ENCODE results near the gene ACVR1B. TPM values are rescaled to one million over a fixed set of nuclear protein-coding genes. Genes with fewer than 3 reads are reported as not detected.

The ACVR1B gene
- total and polyA plus RNA-seq, 2 of the 8 experiments (the other 6 are each of a cell fraction or from before 2014, with no cell fraction given): 16.0 to 19.2 TPM

DNA sequence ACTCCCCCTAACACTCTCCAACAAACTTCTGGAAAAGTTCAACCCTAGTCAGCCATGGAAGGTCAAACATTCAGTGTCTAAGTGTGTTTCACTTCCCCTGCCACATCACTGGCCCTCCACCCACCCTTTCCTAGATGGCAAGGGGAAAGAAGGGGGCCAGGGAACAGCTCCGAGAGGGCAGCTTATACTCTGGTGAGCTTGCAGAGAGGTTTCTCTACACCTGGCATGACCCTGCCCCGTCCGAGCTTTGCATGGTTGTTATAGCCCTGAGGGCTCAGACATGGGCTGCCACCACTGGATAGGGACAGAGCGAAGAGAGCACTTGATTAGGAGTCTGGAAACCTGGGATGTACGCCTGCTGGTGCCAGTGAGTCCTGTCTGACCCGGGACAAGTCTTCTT lies 40.2 kb upstream of the ACVR1B start:
- no peak overlapping the region for H2BK12ac ChIP-seq (ENCODE audit: low read depth, low read length)
- no peak overlapping the region for H4K91ac ChIP-seq (replicated peaks; ENCODE audit: insufficient read length, low read length)
- no peak overlapping the region for H3K4me3 ChIP-seq (ENCODE audit: extremely low read depth in 1 of 4, insufficient read depth in 2 of 4, low read depth in 3 of 4, low read length in 4 of 4)
- H2BK20ac ChIP-seq (ENCODE audit: low read length): no peak overlapping the region
- H3K14ac ChIP-seq (ENCODE audit: insufficient read length): no peak overlapping the region
- H3K23ac ChIP-seq (ENCODE audit: insufficient read length): no peak overlapping the region
- ChIA-PET CTCF (ENCODE audit: partially characterized antibody) (interaction anchor here (1.1 to 12.7 kb wide), 9 partner anchors 9 to 81 kb away, joined by 4 to 234 read pairs (median 11); no protein-coding TSS in a partner anchor), POLR2A (ENCODE audit: partially characterized antibody) (interaction anchor here (0.6 kb wide), 1 partner anchor 25 kb away, joined by 4 read pairs; no protein-coding TSS in a partner anchor)
- DNase-seq (ENCODE audit: low read depth in 1 of 2, low spot score in 2 of 2): no peak
- WGBS, 2 experiments (ENCODE audit: extremely low coverage in 1 of 2, insufficient coverage in 1 of 2, insufficient read length in 1 of 2, insufficient replicate concordance in 2 of 2, low coverage in 1 of 2, low lambda C conversion rate in 2 of 2, missing lambda C conversion rate in 1 of 2): 75% methylated on average over 6 of the region's 6 CpGs; no CpG with 5 or more reads in 1 of the 2 experiments
- H3K79me1 ChIP-seq (ENCODE audit: low read depth, low read length): no peaks in the 10 kb centered on the region
- peaks cover 0 to 3% (median 0%) of the 10 kb centered on the region in 4 experiments; a peak in 1 of 8 replicates for H3K36me3 ChIP-seq (ENCODE audit: control insufficient read depth in 2 of 4, insufficient read depth in 4 of 4, low read length in 3 of 4)
- peaks cover 6% of the 10 kb centered on the region for H3K23me2 ChIP-seq (ENCODE audit: low read depth, low read length)
- no peaks in the 10 kb centered on the region for H3K79me2 ChIP-seq (ENCODE audit: control insufficient read depth in 1 of 2, insufficient read depth in 2 of 2, low read length in 2 of 2)
- no peak overlapping the region for H3K56ac ChIP-seq (replicated peaks; ENCODE audit: insufficient read length, low read depth, low read length)
- no peak overlapping the region for H3K18ac ChIP-seq (ENCODE audit: extremely low read depth, low read length)
- H2BK5ac ChIP-seq (ENCODE audit: low read depth, low read length): no peak overlapping the region
- TF ChIP-seq SIX5 (IDR thresholded peaks at IDR 0.05; ENCODE audit: low read depth, low read length) (no peak), POLR2A (IDR thresholded peaks at IDR 0.05; ENCODE audit: control extremely low read depth in 1 of 2, low read depth in 2 of 2, low read length in 2 of 2) (no peak), POLR2AphosphoS5 (IDR thresholded peaks at IDR 0.05; ENCODE audit: low read depth, low read length) (no peak), BACH1 (IDR thresholded peaks at IDR 0.05; ENCODE audit: low read length) (no peak), CTCF (IDR thresholded peaks at IDR 0.05; ENCODE audit: control extremely low read depth in 1 of 3, insufficient read depth in 1 of 3, low read depth in 1 of 3, low read length in 3 of 3) (no peak), FOSL1 (IDR thresholded peaks at IDR 0.05; ENCODE audit: insufficient read depth, low read depth, low read length) (no peak), EP300 (IDR thresholded peaks at IDR 0.05; ENCODE audit: borderline replicate concordance in 1 of 2, low read depth in 2 of 2, low read length in 2 of 2) (no peak), SP1 (IDR thresholded peaks at IDR 0.05; ENCODE audit: low read depth, low read length) (no peak), ATF3 (IDR thresholded peaks at IDR 0.05; ENCODE audit: insufficient read depth, low read depth, low read length) (no peak), CHD2 (IDR thresholded peaks at IDR 0.05; ENCODE audit: low read length) (no peak), RNF2 (IDR thresholded peaks at IDR 0.05; ENCODE audit: borderline replicate concordance, low read depth, low read length, missing control alignments, poor library complexity, severe bottlenecking) (no peak)
- H3K27me3 ChIP-seq (replicated peaks in 1 of 4; ENCODE audit: control insufficient read depth in 3 of 4, extremely low read depth in 1 of 4, insufficient read depth in 3 of 4, low read length in 3 of 4): peaks cover 4 to 28% (median 20%) of the 10 kb centered on the region in 4 experiments
- H4K8ac ChIP-seq (ENCODE audit: extremely low read depth, insufficient read depth, low read length): no peak overlapping the region
- H3K4ac ChIP-seq (replicated peaks; ENCODE audit: insufficient read length, low read depth, low read length): no peak overlapping the region
- peaks cover 0 to 8% (median 1%) of the 10 kb centered on the region in 4 experiments; a peak in 4 of 7 replicates for H3K4me1 ChIP-seq (replicated peaks in 1 of 4; ENCODE audit: control insufficient read depth in 3 of 4, insufficient read depth in 4 of 4, low read length in 3 of 4)
- H2BK120ac ChIP-seq (replicated peaks; ENCODE audit: low read depth, low read length): no peak overlapping the region
- H3K9me3 ChIP-seq (ENCODE audit: insufficient read depth in 2 of 2, low read depth in 1 of 2, low read length in 1 of 2): no peaks in the 10 kb centered on the region
- H2AK5ac ChIP-seq (ENCODE audit: low read depth, low read length): no peak overlapping the region
- H3K4me2 ChIP-seq (ENCODE audit: insufficient read depth in 1 of 2, low read depth in 2 of 2, low read length in 2 of 2): no peak overlapping the region
- H4K5ac ChIP-seq (ENCODE audit: insufficient read length, low read depth, low read length): no peak overlapping the region
- H4K20me1 ChIP-seq (replicated peaks in 1 of 2; ENCODE audit: control insufficient read depth in 1 of 2, insufficient read depth in 2 of 2, low read length in 2 of 2): no peaks in the 10 kb centered on the region
- H3K27ac ChIP-seq (ENCODE audit: low read depth, low read length): no peak overlapping the region
- FAIRE-seq: no peak
- H3K9ac ChIP-seq (replicated peaks in 1 of 4; ENCODE audit: extremely low read depth in 1 of 4, low read depth in 3 of 4, low read length in 3 of 4): no peak overlapping the region
- H2BK15ac ChIP-seq (ENCODE audit: low read length): no peak overlapping the region
- no peak overlapping the region for H2AFZ ChIP-seq (ENCODE audit: low read length)
